ENCODE results near the gene RIPOR3. TPM values are rescaled to one million over a fixed set of nuclear protein-coding genes. Genes with fewer than 3 reads are reported as not detected.

RIPOR3 gene
- total and polyA plus RNA-seq, 9 of the 15 experiments (the other 6 are each of a cell fraction or from before 2014, with no cell fraction given): 3.3 to 62.7 (median 21.4) TPM

DNA sequence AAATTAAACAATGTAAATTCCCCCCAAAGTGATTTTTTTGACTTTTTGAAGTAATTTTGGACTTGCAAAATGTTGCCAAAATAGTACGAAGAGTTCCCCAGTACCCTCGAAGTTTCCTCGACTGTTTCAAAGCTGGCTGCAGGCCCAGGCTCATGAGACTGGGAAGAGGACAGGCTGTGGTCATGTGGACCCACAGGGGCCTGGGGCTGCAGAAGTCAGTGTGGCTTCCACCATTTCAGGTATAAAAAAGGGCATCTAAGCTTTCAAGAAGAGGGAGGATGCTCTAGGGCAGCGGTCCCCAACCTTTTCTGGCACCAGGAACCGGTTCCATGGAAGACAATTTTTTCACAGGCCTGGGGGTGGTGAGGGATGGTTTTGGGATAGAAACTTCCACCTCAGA, 106.1 kb downstream of the RIPOR3 start:
- H2AFZ ChIP-seq (ENCODE audit: low read depth, low read length): no peak overlapping the region
- H3K27ac ChIP-seq (ENCODE audit: extremely low read depth, low read depth, low read length): no peak overlapping the region
- POLR2A ChIA-PET: interaction anchor here (0.6 to 2.0 kb wide), 5 partner anchors 8 to 121 kb away, joined by 3 to 5 read pairs (median 4); no protein-coding TSS in a partner anchor
- no peaks in the 10 kb centered on the region for H3K79me2 ChIP-seq (ENCODE audit: control insufficient read depth, insufficient read depth, low read length)
- H3K9ac ChIP-seq (ENCODE audit: insufficient read depth in 1 of 2, low read depth in 2 of 2, low read length in 2 of 2): no peak overlapping the region
- BruUV-seq (replicated peaks): no TSS peak
- H3K4me3 ChIP-seq: no peak overlapping the region
- in situ Hi-C loops (cut with MboI): no loop called here
- no peak for DNase-seq (ENCODE audit: extremely low read depth in 1 of 4, low spot score in 3 of 4)
- H4K20me1 ChIP-seq (replicated peaks; ENCODE audit: control insufficient read depth, insufficient read depth, low read length): 0 out of 2 replicates have a peak, but pooled peaks cover 3% of the 10 kb centered on the region
- H3K9me1 ChIP-seq (ENCODE audit: control insufficient read depth, insufficient read depth, low read length): no peaks in the 10 kb centered on the region
- TF ChIP-seq XRCC3 (IDR thresholded peaks at IDR 0.05) (no peak), ZSCAN29 (IDR thresholded peaks at IDR 0.05) (no peak), ZC3H11A (IDR thresholded peaks at IDR 0.05; ENCODE audit: low read depth, low read length) (no peak), CUX1 (CRISPR knock-in tag; IDR thresholded peaks at IDR 0.05) (no peak), BACH1 (tag; IDR thresholded peaks at IDR 0.05) (no peak), CHD1 (IDR thresholded peaks at IDR 0.05; ENCODE audit: low read length) (no peak), HNRNPH1 (optimal IDR thresholded peaks at IDR 0.05; ENCODE audit: low read depth, low read length) (no peak), SNRNP70 (optimal IDR thresholded peaks at IDR 0.05; ENCODE audit: low read depth, low read length) (no peak), EHMT2 (IDR thresholded peaks at IDR 0.05) (no peak), SRSF3 (IDR thresholded peaks at IDR 0.05; ENCODE audit: insufficient read depth, low read length) (no peak), NRF1 (conservative IDR thresholded peaks at IDR 0.05 in 1 of 2, IDR thresholded peaks at IDR 0.05 in 1 of 2) (no peak), ZNF408 (CRISPR knock-in tag; IDR thresholded peaks at IDR 0.05; ENCODE audit: low read depth) (no peak), IRF2 (CRISPR knock-in tag; IDR thresholded peaks at IDR 0.05) (no peak)
- TF ChIP-seq, protein P1, sequence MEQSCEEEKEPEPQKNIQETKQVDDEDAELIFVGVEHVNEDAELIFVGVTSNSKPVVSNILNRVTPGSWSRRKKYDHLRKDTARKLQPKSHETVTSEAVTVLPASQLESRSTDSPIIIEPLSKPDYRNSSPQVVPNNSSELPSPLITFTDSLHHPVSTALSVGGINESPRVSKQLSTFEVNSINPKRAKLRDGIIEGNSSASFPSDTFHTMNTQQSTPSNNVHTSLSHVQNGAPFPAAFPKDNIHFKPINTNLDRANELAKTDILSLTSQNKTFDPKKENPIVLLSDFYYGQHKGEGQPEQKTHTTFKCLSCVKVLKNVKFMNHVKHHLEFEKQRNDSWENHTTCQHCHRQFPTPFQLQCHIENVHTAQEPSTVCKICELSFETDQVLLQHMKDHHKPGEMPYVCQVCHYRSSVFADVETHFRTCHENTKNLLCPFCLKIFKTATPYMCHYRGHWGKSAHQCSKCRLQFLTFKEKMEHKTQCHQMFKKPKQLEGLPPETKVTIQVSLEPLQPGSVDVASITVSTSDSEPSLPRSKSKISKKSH (CRISPR knock-in tag; IDR thresholded peaks at IDR 0.05): no peak
- no peak for ATAC-seq
- intact Hi-C loops (cut with micrococcal nuclease): no loop called here
- H3K36me3 ChIP-seq (ENCODE audit: control insufficient read depth, insufficient read depth, low read length): peaks cover 93% of the 10 kb centered on the region
- H3K4me1 ChIP-seq (replicated peaks in 1 of 2; ENCODE audit: control insufficient read depth in 2 of 2, insufficient read depth in 2 of 2, low read length in 2 of 2): peaks cover 0 to 11% of the 10 kb centered on the region in 2 experiments; a peak in 1 of 5 replicates
- CTCF ChIA-PET (ENCODE audit: low intra/inter-chr PET ratio): interaction anchor here (0.9 kb wide), 1 partner anchor 9 kb away, joined by 3 read pairs; no protein-coding TSS in a partner anchor
- WGBS (ENCODE audit: insufficient coverage, low coverage, missing lambda C conversion rate): 94% methylated on average over 5 of the region's 5 CpGs
- FAIRE-seq: no peak
- H3K4me2 ChIP-seq (ENCODE audit: insufficient read depth, low read length): no peak overlapping the region
- no peaks in the 10 kb centered on the region for H3K9me3 ChIP-seq (replicated peaks; ENCODE audit: control insufficient read depth, insufficient read depth, low read depth, low read length)
- no peaks in the 10 kb centered on the region for H3K27me3 ChIP-seq (ENCODE audit: control insufficient read depth in 2 of 2, insufficient read depth in 2 of 2, low read length in 2 of 2)

All from K562 (cell line).